HG03558 (cell line): ENCODE measurements around the gene EYA3.

Experiments
- ATAC-seq: cut with Tn5 transposase; IDR thresholded peaks from one replicate; pipeline ENCODE4 v1.9.1; 2021; ENCODE audit warnings: moderate number of reproducible peaks; ENCODE audit not compliant: unreplicated experiment; ENCODE audit errors: extremely low read depth

EYA3 gene

DNA sequence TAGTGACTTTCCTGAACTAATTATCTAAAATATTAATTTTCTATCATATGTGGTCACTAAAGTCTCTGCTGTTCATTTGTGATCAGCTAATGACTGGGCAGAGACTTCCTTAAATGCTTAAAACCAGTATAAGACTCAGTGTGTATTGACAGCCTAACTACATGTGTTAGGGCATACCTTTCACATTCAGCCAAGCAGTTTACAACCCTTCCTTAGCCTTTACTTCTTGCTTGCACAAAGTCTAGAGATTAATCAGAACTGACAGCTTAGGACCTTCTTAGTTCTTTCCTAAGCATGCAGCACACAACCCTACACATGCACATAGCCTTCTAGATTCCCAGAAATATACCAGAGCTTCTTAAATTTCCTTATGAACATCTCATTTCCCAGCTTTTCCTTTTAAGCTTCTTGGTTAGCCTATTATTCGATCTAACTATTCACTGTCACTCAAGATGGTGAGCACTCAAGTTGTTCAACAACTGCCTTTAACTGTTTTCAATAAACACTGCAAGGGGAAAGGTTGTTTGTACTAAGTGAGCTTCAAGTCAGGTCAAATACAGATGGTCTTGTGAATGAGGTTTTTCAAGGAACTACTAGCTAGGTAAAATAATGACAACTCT is 13.4 kb downstream of the EYA3 start:
- ATAC-seq: no peak

DNA sequence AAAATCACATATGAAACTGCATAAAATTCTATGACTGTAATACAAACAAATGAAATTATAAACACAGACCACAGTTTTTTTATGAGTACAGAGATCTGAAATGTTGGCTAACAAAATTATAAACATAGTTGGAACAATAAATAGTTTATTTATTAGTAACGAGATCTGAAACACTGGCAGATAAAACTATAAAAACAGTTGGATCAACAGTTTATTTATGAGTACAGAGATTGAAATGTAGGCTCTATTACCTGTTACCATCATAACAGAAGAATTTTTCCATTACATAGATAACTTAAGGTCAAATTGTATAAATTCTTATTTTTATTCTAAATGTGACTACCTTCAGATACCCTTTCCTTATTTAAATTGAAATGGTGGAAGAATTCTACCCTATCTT is 14.5 kb downstream of the EYA3 start:
- no peak for ATAC-seq

DNA sequence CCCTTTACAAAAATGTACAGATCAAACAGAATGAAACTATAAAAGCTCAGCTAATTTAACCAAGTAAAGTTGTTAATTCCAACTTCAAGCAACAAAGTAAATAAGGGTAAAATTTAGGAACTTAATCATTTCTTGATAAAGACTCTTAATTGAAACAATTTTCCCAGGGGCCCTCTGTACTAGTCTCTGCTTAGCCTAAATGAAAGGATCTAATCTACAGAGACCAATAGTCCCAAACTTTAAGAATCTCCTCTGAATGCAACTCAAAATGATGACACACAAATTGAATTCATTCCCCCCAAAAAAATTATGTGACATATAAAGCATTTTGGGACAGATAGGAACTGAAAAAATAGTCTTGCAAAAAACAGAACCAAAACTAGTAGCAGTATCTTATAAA is 16.6 kb downstream of the EYA3 start:
- ATAC-seq: no peak

DNA sequence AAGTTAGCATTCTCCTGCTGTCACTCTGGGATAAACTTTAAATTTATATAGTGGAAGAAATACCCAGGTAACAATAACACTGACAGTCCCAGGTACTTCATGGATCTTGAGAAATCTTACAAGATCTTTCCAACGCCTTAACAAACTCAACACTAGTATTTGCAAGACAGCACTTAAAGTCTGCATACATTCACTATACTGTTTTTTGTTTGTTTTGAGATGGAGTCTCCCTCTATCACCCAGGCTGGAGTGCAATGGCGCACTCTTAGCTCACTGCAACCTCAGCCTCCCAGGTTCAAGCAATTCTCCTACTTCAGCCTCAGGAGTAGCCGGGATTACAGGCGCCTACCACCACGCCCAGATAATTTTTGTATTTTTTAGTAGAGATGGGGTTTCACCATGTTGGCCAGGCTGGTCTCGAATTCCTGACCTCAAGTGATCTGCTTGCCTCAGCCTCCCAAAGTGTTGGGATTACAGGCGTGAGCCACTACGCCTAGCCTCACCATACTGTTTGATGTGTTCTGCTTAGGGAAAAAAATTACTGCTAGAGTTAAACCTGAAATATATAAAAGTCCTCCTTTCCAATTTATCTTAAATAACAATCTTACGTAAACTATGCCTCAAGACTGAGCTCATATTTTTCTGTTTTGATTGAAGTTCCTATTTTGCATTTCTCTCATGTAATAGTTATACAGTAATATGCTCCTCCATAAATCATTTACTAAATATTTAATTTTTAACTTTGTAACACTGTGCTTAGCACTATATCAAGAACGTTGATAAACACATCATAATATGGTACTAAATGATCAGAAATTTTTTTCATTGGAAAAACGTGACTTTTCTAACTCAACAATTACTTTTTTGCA is 17.5 kb downstream of the EYA3 start:
- ATAC-seq: no peak

DNA sequence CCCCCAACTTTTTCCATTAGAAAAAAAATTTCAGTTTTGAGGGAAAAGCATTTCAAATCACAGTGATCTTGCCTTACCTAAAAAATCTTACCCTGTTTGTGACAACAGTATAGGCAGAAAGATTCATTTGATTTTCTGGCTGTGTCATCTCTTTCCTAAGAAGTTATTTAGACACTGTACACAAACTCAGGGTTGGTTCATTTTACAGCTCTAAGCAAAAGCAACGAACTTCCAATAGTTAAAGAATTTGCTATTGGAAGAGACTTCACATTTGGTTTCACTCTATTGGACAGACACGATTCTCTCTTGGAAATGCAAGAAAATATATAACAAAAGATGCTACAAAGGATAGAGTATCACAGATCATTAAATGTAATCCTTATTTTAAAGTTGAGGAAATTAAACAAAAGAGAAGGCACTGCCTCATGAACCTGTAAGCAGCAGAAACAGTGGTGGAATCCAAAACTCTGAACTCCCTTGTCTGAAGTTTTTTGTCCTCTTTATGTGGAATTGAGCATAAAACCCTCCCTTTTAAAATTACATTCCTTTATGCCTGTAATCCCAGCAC is 20.8 kb downstream of the EYA3 start:
- no peak for ATAC-seq

DNA sequence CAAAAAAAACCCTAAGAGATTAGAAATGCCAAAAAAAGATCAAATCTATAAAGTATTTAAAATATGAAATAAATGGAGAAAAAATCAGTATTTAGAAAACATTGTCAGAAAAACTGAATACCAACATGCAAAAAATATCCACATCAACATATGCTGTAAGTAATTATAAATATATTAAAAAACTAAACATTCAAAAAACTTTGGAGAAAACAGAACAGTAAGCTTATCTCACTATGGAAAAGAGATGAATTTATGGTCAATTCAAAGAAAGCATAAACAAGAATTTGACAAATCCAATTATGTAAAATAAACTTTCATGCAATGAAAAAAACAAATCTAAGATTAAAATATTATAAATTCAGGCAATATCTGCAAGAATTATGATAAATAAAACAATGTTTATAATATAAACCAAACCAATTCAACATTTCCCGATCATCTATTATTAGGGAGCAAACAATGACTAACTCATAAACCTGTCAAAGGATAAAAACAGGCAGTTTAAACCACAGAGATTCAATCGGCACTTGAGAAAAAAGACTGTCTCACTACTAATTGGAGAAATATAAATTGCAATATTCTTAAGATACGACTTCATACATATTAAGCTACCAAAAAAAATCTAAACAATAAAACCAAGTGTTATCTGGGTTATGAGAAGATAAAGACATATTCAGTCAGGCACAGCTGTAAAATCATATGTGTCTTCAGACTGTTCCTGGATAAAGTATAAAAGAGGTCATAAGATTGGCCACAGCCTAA is 21.8 kb downstream of the EYA3 start:
- no peak for ATAC-seq

DNA sequence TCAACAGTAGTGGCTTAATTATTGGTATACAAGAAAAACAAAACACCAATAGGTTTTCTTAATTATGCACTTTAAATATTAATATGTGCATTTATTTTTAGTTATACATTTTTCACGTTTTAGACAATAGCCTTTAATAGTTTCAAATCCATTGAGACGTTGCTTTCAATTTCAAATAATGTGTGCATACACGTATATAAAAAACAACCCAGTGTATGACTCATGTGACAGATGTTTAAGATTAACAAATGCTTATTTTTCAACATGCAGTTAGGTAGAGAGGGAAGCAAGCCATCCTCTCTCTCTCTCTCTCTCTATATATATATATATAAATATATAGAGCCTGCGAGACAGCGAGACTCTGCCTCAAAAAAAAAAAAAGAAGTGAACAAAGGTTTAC is 24.3 kb downstream of the EYA3 start:
- ATAC-seq: no peak

DNA sequence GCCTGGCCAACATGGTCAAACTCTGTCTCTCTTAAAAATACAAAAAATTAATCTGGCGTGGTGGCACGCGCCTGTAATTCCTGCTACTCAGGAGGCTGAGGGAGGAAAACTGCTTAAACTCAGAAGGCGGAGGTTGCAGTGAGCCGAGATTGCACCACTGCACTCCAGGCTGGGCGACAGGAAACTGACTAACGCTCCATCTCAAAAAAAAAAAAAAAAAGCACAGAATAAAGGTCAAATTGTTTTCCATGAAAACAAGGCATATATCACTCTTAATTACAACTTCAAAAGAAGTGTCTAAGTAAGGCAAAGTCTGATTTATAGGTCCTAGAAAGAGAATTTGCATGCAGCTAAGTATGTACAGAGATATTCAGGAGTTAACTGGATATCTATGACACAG is 25.6 kb downstream of the EYA3 start:
- no peak for ATAC-seq

DNA sequence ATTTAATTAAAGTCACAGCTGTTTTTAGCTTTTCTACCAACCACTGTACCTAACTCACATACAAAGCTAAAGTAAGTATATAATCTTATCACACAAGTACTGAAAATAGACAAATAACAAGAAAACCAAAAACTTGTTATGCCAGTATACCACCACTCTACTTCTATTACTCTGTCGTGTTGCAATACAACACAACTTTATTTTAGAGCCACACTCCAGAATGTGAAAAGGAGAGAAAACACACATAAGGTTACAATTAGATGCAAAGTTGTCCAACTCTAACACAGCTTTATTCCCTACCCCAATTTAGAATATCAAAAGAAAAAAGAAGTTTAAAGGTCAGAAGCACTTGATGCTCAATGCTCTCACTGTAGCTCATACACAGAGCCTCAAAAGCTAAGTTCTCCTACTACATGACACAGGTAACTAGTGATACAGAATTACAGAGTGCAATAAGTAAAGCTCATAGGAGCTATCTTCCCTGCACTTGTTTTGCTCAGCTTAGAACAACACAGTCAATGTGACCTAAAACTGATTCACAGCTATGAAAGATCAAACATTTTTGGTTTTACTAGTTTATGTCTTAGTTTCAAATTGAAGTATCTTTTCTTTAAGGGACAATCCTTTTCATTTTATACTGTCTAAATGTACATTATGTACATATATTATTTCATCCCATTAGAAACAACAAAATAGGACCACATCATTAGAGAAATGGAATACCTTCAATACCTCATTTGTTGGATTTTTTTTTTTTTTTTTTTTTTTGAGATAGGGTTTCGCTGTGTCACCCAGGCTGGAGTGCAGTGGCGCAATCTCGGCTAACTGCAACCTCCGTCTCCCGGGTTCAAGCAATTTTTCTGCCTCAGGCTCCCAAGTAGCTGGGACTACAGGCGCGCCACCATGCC is 29.2 kb downstream of the EYA3 start:
- ATAC-seq: no peak

DNA sequence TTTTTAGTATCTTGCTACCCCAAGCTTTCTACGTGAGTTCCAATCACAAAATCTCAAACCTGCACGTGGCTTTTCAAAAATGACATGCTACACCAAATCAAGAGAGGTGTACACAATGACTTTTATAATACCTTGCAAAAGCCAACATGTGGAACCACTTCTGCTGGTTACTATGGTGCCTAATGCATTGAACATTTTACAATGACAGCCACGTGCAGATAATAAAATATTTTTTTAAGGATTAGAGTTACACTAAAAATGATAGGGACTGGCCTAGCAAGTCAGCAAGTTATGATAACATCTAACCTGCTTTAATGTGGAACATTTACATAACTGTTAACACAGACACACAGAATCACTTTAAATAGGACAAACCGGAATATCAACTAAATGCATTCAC is 30.2 kb downstream of the EYA3 start:
- ATAC-seq: no peak

DNA sequence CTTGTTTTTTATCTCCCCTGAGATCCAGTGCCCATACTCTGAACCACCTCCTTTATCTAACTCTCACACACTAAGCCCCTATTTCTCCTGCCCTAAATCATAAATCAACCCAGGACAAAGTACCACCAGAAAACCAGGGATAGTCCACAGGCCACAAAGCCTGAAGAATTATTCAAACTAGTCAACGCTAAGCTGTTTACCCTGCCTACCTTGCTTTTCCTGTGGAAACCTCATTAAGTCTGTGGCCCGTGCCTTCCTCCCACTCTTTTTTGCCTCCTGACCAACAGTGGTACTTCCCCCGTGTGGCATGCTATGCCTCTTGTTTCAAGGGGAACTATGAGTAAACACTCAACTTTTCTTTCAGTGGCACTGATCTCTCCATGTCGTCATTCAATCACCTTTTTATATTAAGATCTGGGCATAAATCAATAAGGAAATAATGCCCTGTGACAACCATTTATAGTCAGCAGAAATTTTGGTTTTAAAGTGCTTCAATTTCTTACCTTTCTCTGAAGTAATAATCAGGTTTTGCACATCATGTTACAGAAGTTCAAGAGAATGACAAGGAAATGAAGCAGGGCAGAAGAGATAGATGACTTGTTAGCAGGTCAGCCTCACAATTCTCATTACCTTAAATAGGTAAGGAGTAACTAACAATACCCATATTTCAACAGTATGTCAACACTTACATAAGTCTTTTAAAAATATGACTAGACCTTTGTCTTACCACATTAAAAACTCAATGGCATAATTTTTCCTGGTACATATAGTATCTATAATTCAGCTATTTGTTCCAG is 32.1 kb downstream of the EYA3 start:
- peak; percentile 51 for ATAC-seq

DNA sequence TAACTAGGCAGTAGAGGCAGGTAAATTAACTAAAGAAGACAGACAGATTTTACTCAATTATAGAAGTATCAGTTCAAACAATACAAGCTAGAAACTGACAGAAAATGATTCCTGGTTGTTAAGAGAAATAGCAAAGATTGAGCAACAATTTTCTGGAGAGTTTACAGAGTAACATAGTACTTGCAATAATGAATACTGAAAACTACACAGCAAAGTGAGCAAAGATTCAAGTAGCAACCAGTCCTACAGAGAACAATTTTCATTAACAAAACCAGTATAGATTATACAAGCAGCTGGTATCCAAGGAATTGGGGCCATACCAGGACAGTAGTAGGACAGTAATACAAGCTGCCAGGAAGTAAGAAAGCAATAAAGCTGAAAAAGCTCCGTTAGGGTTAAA is 37.6 kb downstream of the EYA3 start:
- ATAC-seq: no peak

DNA sequence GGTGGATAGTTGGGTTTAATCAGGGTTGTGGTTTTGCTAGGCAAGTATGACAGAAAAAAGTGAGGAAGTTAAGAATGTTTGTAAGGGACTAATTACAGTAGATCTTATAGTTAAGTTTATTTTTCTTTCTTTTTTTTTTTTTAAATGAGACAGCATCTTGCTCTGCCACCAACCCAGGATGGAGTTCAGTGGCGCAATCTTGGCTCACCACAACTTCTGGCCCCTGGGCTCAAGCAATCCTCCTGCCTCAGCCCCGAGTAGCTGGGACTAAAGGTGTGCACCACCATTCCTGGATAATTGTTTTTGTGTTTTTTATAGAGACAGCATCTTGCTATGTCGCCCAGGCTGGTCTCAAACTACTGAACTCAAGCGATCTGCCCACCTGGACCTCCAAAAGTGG is 41.7 kb downstream of the EYA3 start:
- ATAC-seq: no peak

DNA sequence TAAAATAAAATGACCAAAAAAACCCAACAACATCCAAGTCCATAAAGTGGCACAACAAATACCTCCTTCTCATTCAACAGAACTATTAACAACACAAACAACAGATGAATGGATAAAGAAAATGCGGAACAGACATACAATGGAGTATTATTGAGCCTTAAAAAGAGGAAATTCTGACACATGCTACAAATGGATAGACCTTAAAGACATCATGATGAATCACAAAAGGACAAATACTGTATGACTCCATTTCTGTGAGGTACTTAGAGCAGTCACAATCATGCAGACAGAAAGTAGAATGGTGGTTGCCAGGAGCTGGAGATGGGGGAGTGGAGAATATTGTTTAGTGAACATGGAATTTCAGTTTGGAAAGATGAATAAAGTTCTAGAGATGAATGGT is 42.6 kb downstream of the EYA3 start:
- ATAC-seq: no peak

DNA sequence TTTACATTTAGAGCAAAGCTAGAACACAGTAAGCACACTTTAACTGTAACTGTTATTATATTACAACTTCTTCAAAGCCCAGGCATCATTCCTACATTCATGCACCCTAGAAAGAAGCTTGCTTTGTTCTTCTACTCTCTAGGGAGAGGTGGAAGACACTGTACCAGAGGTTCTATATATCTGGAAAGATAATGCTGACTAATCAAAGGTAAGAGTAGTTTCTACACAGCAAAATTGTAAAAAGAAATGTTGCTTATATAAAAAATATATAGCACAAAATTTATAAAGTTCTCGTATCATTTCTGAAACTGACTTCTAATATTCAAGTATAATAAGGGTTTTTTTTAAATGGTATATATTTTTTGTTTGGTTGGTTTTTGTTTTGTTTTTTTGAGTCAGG is 44.0 kb downstream of the EYA3 start:
- no peak for ATAC-seq

DNA sequence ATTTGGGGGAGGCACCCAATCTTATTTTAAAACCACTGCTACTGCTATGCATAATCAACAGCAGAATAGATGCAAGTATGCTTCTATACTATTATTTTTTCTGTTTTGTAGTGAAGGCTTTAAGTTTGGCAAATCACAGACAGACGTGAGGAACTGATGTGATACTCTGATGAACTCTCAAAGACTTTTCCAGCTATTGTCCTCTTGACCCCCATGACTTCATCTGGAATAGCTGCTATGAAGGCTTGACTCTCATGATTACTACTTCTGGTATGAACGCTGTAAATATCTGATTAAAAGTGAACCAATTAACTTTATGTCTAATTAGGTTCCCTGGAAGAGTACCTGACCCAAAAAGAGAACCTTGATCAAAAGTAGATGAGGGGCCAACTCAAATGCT is 49.1 kb downstream of the EYA3 start:
- no peak for ATAC-seq

DNA sequence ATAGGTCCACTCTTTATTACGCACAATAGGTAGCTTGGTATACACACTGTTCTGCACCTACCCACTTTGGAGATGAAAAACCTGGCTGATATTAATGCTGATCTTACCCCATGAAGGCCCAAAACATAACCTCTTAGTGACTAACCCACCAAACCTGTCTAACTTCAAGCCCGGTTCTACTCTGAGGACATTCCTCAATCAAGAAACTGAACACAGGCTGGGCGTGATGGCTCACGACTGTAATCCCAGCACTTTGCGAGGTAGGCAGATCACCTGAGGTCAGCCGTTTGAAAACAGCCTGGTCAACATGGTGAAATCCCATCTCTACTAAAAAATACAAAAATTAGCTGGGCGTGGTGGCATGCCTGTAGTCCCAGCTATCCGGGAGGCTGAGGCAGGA is 50.5 kb downstream of the EYA3 start:
- no peak for ATAC-seq

DNA sequence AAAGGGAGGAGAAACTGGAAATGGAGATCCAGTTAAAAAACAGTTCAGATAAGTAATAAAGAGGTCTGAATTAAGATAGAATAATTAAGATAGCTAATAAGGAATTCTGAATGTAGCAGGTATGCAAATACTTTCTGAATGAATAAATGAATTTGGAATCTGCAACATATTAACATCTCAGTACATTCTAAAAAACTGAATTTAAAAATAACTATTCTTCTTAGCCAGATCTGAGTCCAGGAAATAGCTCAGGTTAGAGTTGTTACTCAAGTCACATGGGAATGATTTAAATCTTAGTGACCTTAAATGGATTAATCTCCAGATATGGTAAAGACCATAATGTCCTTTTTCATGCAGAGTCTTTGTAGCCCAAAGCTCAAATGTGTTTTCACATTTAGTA is 51.2 kb downstream of the EYA3 start:
- ATAC-seq: no peak

DNA sequence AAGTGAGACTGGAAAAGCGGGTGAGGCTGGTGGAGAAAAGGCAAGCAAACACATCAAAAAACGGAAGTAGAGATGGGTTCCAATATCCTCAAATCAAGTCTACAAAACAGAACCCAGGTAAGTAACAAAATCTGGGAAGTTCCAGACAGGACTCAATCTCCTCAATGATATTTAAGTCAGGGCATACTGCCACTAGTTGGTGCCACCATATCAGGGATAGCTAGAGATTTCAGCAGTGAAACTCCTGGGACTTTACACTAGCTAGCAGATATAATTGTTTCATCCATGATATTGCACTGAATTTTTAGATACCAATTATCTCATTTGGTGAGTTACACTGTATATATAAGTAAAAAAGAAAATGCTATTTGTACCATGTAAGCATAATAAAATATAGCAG is 52.0 kb downstream of the EYA3 start:
- ATAC-seq: no peak
